HCT116 (cell line): ENCODE measurements around the gene NUP188. TPM values are rescaled to one million over a fixed set of nuclear protein-coding genes. Genes with fewer than 3 reads are reported as not detected.

Experiments used
- ATAC-seq: fragments of 200-7000 bp; cut with Tn5 transposase; 2 replicates; pipeline ENCODE4 v1.9.1; 2020; ENCODE audit warnings: mild to moderate bottlenecking, moderate library complexity
- BruUV-seq: library from RNA; stranded (reverse); fragments of 400-500 nt; replicated peaks from 2 replicates; lab custom pipeline; 2021; lab: Mats Ljungman, UMichigan
- CTCF ChIA-PET: fragments of 300-600 bp; sonication (Branson Sonifier 250); formaldehyde crosslinking; loops from one replicate; lab custom pipeline; 2021; ENCODE audit warnings: antibody characterized with exemption; lab: Charles Lee
- POLR2A ChIA-PET: fragments of 300-600, 350-600 bp; sonication (Branson Sonifier 250); formaldehyde crosslinking; loops from one replicate; lab custom pipeline; 2021; ENCODE audit warnings: antibody characterized with exemption; lab: Charles Lee
- RAD21 ChIA-PET, 2 experiments: fragments of 300-600 bp; sonication (Branson Sonifier 250); formaldehyde crosslinking; loops; one replicate each; lab custom pipeline; 2023; ENCODE audit warnings: low total read pairs in 2 of 2; ENCODE audit not compliant: uncharacterized antibody in 2 of 2, unreplicated experiment in 2 of 2, low non-redundant PET in 1 of 2; lab: Charles Lee
- DNase-seq: peaks from one replicate; pipeline ENCODE4 v3.0.0-alpha.2; 2010; ENCODE audit warnings: low read depth, low spot score
- H2AFZ ChIP-seq: fragments of 200-600 bp; shearing (Covaris generic), sonication (generic); 2 replicates; pipeline ENCODE4 v1.6.1; 2017; ENCODE audit warnings: low read depth, mixed run types, mixed read lengths, antibody characterized with exemption, low read length; ENCODE audit not compliant: poor library complexity, severe bottlenecking
- H3K27ac ChIP-seq: 2 replicates; pipeline ENCODE4 v1.5.1; 2012; ENCODE audit warnings: low read depth, low read length
- H3K27me3 ChIP-seq: fragments of 200-600 bp; sonication (generic); 2 replicates; pipeline ENCODE4 v1.6.1; 2016; ENCODE audit warnings: mixed run types, low read length, mixed read lengths; ENCODE audit not compliant: insufficient read depth
- H3K36me3 ChIP-seq, 2 experiments: fragments of 200-500 bp in 1 of 2; fragments of 200-600 bp in 1 of 2; sonication (Bioruptor generic) in 1 of 2; sonication (generic) in 1 of 2; 2 replicates each; pipeline versions ENCODE4 v1.5.1 to v1.6.1; 2014 to 2016; ENCODE audit warnings: low read length in 2 of 2, inconsistent platforms in 1 of 2, mixed read lengths in 1 of 2, mixed run types in 1 of 2; ENCODE audit not compliant: insufficient read depth in 2 of 2, control insufficient read depth in 1 of 2
- H3K4me1 ChIP-seq, 2 experiments: fragments of 200-600 bp in 1 of 2; sonication (generic) in 1 of 2; 2 replicates each; pipeline versions ENCODE4 v1.5.1 to v1.6.1; 2012 to 2017; ENCODE audit warnings: low read length in 2 of 2, inconsistent platforms in 1 of 2, mild to moderate bottlenecking in 1 of 2, mixed read lengths in 1 of 2, mixed run types in 1 of 2, moderate library complexity in 1 of 2; ENCODE audit not compliant: insufficient read depth in 2 of 2, control insufficient read depth in 1 of 2
- H3K4me2 ChIP-seq: fragments of 200-600 bp; sonication (generic); 2 replicates; pipeline ENCODE4 v1.6.1; 2017; ENCODE audit warnings: mixed run types, low read length, mixed read lengths
- H3K4me3 ChIP-seq, 2 experiments: fragments of 200-600 bp in 1 of 2; sonication (generic) in 1 of 2; replicated peaks in 1 of 2; 2 replicates each; pipeline ENCODE4 v1.5.1; 2011 to 2016; ENCODE audit warnings: low read length in 2 of 2, control low read depth in 1 of 2, low read depth in 1 of 2, mild to moderate bottlenecking in 1 of 2, mixed read lengths in 1 of 2, mixed run types in 1 of 2
- H3K79me2 ChIP-seq: fragments of 200-600 bp; sonication (generic); 2 replicates; pipeline ENCODE4 v1.6.1; 2017; ENCODE audit warnings: mild to moderate bottlenecking, mixed run types, low read length, moderate library complexity, mixed read lengths; ENCODE audit not compliant: insufficient read depth
- H3K9ac ChIP-seq: fragments of 200-600 bp; sonication (generic); 2 replicates; pipeline ENCODE4 v1.6.1; 2016; ENCODE audit warnings: low read length, mixed read lengths
- H3K9me2 ChIP-seq: fragments of 200-600 bp; sonication (generic), shearing (Covaris generic); 2 replicates; pipeline ENCODE4 v1.6.1; 2017; ENCODE audit warnings: mixed run types, mild to moderate bottlenecking, moderate library complexity; ENCODE audit not compliant: insufficient read depth
- H3K9me3 ChIP-seq, 2 experiments: fragments of 200-500 bp in 1 of 2; fragments of 200-600 bp in 1 of 2; sonication (Bioruptor generic) in 1 of 2; sonication (generic) in 1 of 2; 2 replicates each; pipeline ENCODE4 v1.6.1; 2014 to 2017; ENCODE audit warnings: low read length in 2 of 2, mixed read lengths in 2 of 2, inconsistent platforms in 1 of 2, low read depth in 1 of 2, mild to moderate bottlenecking in 1 of 2, mixed run types in 1 of 2, moderate library complexity in 1 of 2; ENCODE audit not compliant: control insufficient read depth in 1 of 2, insufficient read depth in 1 of 2
- H4K20me1 ChIP-seq: fragments of 200-600 bp; sonication (generic), shearing (Covaris generic); 2 replicates; pipeline ENCODE4 v1.6.1; 2017; ENCODE audit warnings: mixed run types, mild to moderate bottlenecking, moderate library complexity; ENCODE audit not compliant: insufficient read depth
- ATF3 ChIP-seq: IDR thresholded peaks from 2 replicates; pipeline ENCODE4 v1.6.1; 2012
- CBX3 ChIP-seq: IDR thresholded peaks from 2 replicates; pipeline ENCODE4 v1.6.1; 2012; ENCODE audit warnings: low read depth
- CEBPB ChIP-seq: IDR thresholded peaks from 2 replicates; pipeline ENCODE4 v1.6.1; 2012; ENCODE audit warnings: low read depth
- CTCF ChIP-seq, 3 experiments: fragments of 200-600 bp in 1 of 3; sonication (generic) in 1 of 3; IDR thresholded peaks in 2 of 3; conservative IDR thresholded peaks in 1 of 3; 2 replicates each; pipeline ENCODE4 v1.5.1; 2012 to 2017; ENCODE audit warnings: low read depth in 2 of 3, low read length in 2 of 3, antibody characterized with exemption in 1 of 3, borderline replicate concordance in 1 of 3, control low read depth in 1 of 3, mild to moderate bottlenecking in 1 of 3, mixed read lengths in 1 of 3, mixed run types in 1 of 3, moderate library complexity in 1 of 3; ENCODE audit not compliant: insufficient read depth in 1 of 3
- EZH2phosphoT487 ChIP-seq: fragments of 200-600 bp; IDR thresholded peaks from 2 replicates; pipeline ENCODE4 v1.6.1; 2018; ENCODE audit warnings: antibody characterized with exemption, borderline replicate concordance
- FOSL1 ChIP-seq: IDR thresholded peaks from 2 replicates; pipeline ENCODE4 v1.6.1; 2012; ENCODE audit warnings: low read depth
- JUND ChIP-seq: IDR thresholded peaks from 2 replicates; pipeline ENCODE4 v1.6.1; 2012
- MAX ChIP-seq: IDR thresholded peaks from 2 replicates; pipeline ENCODE4 v1.6.1; 2012
- POLR2AphosphoS5 ChIP-seq: IDR thresholded peaks from 2 replicates; pipeline ENCODE4 v1.6.1; 2011; ENCODE audit warnings: mild to moderate bottlenecking, low read depth, low read length, moderate library complexity
- RAD21 ChIP-seq: IDR thresholded peaks from 2 replicates; pipeline ENCODE4 v1.6.1; 2012; ENCODE audit warnings: low read depth, mild to moderate bottlenecking
- SRF ChIP-seq: IDR thresholded peaks from 2 replicates; pipeline ENCODE4 v1.6.1; 2012; ENCODE audit warnings: low read depth
- YY1 ChIP-seq: IDR thresholded peaks from 2 replicates; pipeline ENCODE4 v1.6.1; 2011; ENCODE audit warnings: low read length, low read depth, moderate library complexity, mild to moderate bottlenecking; ENCODE audit not compliant: insufficient replicate concordance; ENCODE audit errors: extremely low read depth
- ZFX ChIP-seq: fragments of 450-650 bp; IDR thresholded peaks from 2 replicates; pipeline ENCODE4 v1.6.1; 2017
- ZNF274 ChIP-seq: fragments of 200-500 bp; sonication (Bioruptor generic); IDR thresholded peaks from 2 replicates; pipeline ENCODE4 v1.6.1; 2014; ENCODE audit warnings: mild to moderate bottlenecking, low read depth, low read length, inconsistent platforms
- intact Hi-C: fragments of 100-400 bp; cut with micrococcal nuclease; formaldehyde crosslinking; loops from 2 replicates; pipeline ENCODE4 v1.10.0; 2022
- total RNA-seq: library from RNA; stranded (reverse); gene quantifications from one replicate; pipeline ENCODE4 v1.2.1, GENCODE V29; 2021; ENCODE audit not compliant: unreplicated experiment

Gene NUP188
- total RNA-seq, 1 experiment from 2014 or later = 115 TPM

GRCh38 chr9:129013674-129014073, 66.2 kb downstream of the NUP188 start:
- no peaks in the 10 kb centered on the region for H3K9me3 ChIP-seq
- H3K36me3 ChIP-seq = peaks cover 5 to 20% of the 10 kb centered on the region in 2 experiments; a peak in 3 of 4 replicates
- ATAC-seq = no peak
- TF ChIP-seq CEBPB (no peak), ZNF274 (no peak), POLR2AphosphoS5 (no peak), EZH2phosphoT487 (no peak), FOSL1 (no peak), JUND (no peak), SRF (no peak), MAX (no peak), YY1 (no peak)
- no peaks in the 10 kb centered on the region for H3K4me1 ChIP-seq
- H3K9ac ChIP-seq = no peak overlapping the region
- no TSS peak for BruUV-seq
- H3K4me3 ChIP-seq = no peak overlapping the region
- no peaks in the 10 kb centered on the region for H3K9me2 ChIP-seq
- intact Hi-C loops = no loop called here
- no peak overlapping the region for H3K27ac ChIP-seq
- no peaks in the 10 kb centered on the region for H4K20me1 ChIP-seq
- ChIA-PET POLR2A (no interaction called here), RAD21 (no interaction called here), CTCF (no interaction called here)
- H3K4me2 ChIP-seq = no peak overlapping the region
- DNase-seq = no peak
- H3K79me2 ChIP-seq = no peaks in the 10 kb centered on the region; the same call in 1 of the 2 replicates
- no peak overlapping the region for H2AFZ ChIP-seq
- no peaks in the 10 kb centered on the region for H3K27me3 ChIP-seq

GRCh38 chr9:129014124-129014523, 66.6 kb downstream of the NUP188 start:
- intact Hi-C loops = no loop called here
- ChIA-PET CTCF (no interaction called here), RAD21 (no interaction called here), POLR2A (no interaction called here)
- Histone ChIP-seq H3K4me2 (no peak overlapping the region), H3K36me3 (peaks cover 8 to 20% of the 10 kb centered on the region in 2 experiments; a peak in 3 of 4 replicates), H3K9me2 (no peaks in the 10 kb centered on the region), H3K9ac (no peak overlapping the region), H4K20me1 (no peaks in the 10 kb centered on the region), H2AFZ (no peak overlapping the region), H3K4me1 (no peaks in the 10 kb centered on the region), H3K9me3 (no peaks in the 10 kb centered on the region), H3K79me2 (no peaks in the 10 kb centered on the region; the same call in 1 of the 2 replicates), H3K27ac (no peak overlapping the region), H3K4me3 (no peak overlapping the region), H3K27me3 (no peaks in the 10 kb centered on the region)
- TF ChIP-seq ZFX (no peak), CBX3 (no peak), ATF3 (no peak), RAD21 (no peak), FOSL1 (no peak), CTCF (IDR thresholded peaks at IDR 0.05 in 2 of 3, conservative IDR thresholded peaks at IDR 0.05 in 1 of 3; ENCODE audit: borderline replicate concordance in 1 of 3, insufficient read depth in 1 of 3, low read depth in 2 of 3, low read length in 2 of 3) (no peak), POLR2AphosphoS5 (no peak), ZNF274 (no peak)
- ATAC-seq = no peak
- no TSS peak for BruUV-seq
- no peak for DNase-seq
